ENCODE measurements around the gene CHAF1A.

- TF ChIP-seq, protein P1, sequence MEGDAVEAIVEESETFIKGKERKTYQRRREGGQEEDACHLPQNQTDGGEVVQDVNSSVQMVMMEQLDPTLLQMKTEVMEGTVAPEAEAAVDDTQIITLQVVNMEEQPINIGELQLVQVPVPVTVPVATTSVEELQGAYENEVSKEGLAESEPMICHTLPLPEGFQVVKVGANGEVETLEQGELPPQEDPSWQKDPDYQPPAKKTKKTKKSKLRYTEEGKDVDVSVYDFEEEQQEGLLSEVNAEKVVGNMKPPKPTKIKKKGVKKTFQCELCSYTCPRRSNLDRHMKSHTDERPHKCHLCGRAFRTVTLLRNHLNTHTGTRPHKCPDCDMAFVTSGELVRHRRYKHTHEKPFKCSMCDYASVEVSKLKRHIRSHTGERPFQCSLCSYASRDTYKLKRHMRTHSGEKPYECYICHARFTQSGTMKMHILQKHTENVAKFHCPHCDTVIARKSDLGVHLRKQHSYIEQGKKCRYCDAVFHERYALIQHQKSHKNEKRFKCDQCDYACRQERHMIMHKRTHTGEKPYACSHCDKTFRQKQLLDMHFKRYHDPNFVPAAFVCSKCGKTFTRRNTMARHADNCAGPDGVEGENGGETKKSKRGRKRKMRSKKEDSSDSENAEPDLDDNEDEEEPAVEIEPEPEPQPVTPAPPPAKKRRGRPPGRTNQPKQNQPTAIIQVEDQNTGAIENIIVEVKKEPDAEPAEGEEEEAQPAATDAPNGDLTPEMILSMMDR (conservative IDR thresholded peaks at IDR 0.05): no peak
- no peak for TF ChIP-seq ZFX (IDR thresholded peaks at IDR 0.05)
These were observed 27.8 kb upstream of the CHAF1A start for GRCh38 chr19:4374498-4375163.
